HL-60/S4 treated with retinoic acid at 250 ng/mL for 4 days and 3 days (cell line): ENCODE results near the gene TTYH2.

ENCODE experiments used
- in situ Hi-C: fragments of 300-500 bp; cut with MboI; formaldehyde crosslinking; loops from 2 replicates; pipeline ENCODE4 v1.7.0; 2022; ENCODE audit warnings: low sequenced_read_pairs

The TTYH2 gene

GRCh38 chr17:74307984-74308773, 94.8 kb downstream of the TTYH2 start:
- in situ Hi-C loops, result no loop called here

GRCh38 chr17:74309902-74310301, 96.5 kb downstream of the TTYH2 start:
- in situ Hi-C loops, result no loop called here
